Smooth muscle cell of the brain vasculature (primary cell): ENCODE results near the gene PTCD3.

Experiments used
- DNase-seq: peaks from one replicate; pipeline ENCODE4 v3.0.0-alpha.2; 2012; ENCODE audit warnings: low read depth, low spot score

PTCD3 gene

DNA sequence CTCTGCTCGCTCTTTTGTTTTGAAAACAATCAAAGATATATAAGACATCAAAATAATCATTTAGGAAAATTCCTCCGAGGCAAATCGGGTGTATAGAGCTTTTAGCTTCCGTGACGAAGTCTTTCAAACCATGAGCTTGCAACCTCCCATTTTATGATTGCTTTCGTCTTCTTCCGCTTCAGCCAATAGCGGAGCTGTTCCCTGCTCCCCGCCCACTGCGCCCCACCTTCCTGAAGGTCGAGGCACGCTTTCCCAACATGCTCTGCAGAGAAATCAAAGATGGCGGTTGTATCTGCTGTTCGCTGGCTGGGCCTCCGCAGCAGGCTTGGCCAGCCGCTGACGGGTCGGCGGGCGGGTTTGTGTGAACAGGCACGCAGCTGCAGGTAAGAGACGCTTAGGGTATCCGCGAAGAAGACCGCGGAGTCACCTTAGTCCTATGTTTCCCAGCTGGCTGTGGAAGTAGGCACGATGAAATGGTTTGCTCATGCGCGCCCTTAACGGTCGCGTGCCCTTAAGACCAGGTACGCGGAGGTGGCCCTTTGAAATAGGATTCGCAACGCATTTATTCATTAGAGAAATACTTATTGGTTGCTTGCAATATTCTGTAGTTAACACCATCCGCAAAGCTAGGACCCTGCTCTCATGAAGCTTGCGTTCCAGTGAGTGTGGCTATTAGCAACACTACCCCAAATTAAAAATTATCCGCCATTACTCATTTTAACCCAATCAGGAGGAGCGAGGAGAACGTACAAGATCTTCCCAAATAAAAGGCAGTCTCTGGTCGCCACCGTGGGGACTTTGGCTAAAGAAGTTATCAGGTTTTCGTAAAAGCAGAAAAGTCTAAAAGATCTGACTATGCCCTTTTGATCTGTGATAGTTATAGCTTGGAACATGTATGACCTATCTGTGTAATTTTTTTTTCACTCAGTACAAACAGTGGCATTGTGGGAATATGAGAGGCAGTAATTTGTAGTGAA, at the start of gene PTCD3:
PTCD3 (plus strand) TSS at position 267 of the 977 bp plus-strand sequence; CDS start at position 280, 13 bp downstream.
- peak; percentile 91 for DNase-seq

DNA sequence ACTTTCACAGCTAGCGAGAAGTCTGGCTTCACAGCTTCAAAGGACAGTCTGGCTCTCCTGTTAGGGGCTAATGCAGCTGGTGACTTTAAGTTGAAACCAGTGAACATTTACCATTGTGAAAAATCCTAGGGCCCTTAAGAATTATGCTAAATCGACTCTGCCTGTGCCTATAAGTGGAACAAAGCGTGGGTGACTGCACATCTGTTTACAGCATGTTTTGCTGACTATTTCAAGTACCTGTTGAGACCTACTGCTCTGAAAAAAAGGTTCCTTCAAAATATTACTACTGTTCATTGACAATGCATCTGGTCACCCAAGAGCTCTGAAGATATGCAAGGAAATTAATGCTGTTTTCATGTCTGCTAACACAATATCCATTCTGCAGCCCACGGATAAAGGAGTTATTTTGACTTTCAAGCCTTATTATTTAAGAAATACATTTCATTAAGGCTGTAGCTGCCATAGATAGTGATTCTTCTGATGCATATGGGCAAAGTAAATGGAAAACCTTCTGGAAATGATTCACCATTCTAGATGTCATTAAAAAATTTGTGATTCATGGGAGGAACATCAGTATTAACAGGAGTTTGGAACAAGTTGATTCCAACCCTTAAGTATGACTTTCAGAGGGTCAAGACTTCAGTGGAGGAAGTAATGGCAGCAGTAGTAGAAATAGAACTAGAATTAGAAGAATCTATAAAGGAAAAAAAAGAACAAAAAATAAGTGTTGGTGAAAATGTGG, 49.3 kb upstream of the PTCD3 start:
- DNase-seq, result no peak

DNA sequence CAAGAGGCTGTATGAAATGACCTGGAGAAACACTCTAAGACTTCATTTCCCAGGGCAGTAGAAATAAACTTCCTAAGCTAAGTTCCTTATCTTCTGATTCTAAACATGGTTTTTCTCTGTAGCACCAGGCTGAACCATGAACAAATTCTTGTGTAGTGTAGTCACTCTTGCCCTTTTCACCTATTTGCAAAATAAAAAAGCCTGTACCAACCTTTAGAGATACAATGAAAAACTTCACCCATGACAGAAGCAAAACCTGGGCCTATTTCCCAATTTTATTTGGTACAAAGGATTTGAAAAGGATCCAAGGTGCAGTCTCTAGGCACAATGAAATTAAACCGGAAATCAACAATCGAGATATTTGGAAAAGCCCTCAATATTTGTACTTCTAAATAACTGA, 44.0 kb upstream of the PTCD3 start:
- no peak for DNase-seq

DNA sequence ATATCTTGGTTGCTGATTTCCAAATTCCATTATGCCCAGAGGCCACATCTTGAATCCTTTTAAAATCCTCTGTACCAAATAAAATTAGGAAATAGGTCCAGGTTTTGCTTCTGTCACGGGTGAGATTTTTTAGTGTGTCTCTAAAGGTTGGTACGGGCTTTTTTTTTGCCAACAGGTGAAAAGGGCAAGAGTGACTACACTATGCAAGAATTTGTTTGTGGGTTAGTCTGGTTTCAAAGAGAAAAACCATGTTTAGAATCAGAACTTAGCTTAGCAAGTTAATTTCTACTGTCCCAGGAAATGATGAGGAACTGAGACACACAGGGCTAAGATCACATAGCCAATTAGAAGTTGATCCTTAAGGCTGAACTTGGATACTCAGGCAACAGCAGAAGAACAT, 42.0 kb upstream of the PTCD3 start:
- no peak for DNase-seq

DNA sequence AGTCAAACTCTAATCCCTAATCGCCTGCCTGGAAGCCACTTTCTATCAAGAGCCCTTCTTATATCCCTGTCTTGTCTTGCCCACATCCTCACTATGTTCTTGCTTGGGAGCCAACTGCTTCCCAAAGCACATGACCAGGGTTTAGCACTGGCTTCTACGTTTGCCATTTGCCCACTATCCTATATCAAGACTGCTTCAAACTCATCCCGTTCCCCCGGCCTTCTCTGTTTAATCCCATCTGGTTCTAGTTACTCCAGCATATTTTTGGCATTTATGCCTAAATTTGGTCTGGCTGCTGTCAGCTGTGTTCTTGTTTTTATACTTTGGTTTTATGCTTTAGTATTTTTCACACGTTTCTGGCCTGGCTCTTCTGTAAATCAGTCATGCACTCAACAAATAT, 40.5 kb upstream of the PTCD3 start:
- DNase-seq, result no peak

DNA sequence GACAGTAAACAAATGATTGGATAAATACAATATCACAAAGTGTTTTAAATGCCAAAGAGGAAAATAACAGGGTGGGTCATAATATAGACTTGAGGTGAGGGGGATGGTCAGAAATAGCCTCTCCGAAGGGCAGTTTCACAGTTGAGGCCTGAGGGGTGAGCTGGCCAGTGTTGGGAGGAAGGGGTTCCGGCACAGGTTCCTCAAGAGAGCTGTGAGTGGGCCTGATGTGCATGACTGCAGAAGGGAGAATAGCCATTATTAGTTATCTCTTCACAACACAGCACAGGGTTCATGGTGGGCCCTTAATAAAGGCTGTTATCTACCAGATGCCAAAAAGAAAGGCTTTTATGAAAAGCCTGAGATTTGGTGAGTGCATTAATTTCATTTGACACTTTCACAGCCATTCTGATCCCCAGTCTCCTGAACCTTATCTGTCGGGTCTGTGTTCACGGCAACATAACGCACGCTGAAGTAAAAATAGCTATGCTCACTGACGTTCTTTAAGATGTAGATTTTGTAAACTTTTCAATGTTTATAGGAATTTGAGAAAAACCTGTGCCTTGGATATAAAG, 39.9 kb upstream of the PTCD3 start:
- DNase-seq, result no peak

DNA sequence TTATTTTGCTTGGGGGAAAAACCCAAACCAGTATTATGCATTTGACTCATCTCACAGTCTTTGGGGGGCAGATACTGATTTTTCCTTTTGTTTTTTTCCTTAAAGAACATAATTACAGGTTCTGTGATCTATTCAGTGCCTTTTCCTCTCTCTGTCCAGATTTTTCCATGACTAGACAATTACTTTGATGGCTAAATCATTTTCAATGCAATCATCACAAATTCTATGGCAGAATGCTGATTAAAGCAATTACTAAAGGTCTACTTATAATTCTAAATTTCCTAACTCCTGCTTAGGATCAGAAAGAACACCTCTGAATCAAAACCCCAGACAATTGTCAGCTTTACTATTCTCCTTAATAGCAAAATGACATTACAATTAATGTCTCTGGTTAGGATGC, 39.1 kb upstream of the PTCD3 start:
- no peak for DNase-seq

DNA sequence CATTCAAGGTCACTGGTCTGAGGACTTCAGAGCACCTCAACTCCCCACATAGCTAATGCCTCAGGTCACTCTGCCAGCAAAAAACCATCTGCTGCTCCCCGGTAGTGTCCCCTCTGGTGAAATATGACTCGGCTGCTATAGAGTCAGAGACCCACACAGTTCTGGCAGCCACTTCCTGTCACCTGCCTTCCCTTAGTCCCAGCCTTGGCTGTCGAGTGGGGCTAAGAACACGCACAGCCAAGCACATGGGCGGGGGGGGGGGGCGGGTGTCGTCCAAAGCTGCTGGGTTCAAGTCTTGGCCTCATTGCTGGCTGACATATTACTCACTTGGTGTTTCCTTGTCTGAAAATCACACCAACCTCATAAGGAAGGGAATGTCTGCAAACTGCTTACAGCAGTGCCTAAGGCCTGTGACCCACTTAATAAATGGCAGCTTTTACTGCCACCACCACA, 37.9 kb upstream of the PTCD3 start:
- DNase-seq, result no peak

DNA sequence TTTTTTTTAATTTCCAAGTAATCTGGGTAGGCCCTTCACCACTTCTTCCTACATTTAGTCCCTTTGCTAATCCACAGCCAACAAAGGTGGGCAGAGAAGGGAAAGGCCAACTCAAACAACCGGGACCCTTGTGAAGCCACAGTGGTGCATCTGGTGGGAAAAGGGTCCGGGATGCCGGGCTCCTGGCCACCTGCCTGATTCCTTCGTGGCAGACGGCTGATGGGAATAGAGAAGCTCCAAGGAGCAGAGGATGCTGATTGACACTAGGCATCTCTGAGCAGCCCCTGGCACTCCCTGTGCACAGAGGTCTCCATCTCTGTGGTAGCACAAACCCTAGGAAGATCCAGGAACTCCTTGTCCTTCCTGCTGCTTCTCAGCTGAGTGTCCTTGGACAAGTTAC, 37.4 kb upstream of the PTCD3 start:
- no peak for DNase-seq

DNA sequence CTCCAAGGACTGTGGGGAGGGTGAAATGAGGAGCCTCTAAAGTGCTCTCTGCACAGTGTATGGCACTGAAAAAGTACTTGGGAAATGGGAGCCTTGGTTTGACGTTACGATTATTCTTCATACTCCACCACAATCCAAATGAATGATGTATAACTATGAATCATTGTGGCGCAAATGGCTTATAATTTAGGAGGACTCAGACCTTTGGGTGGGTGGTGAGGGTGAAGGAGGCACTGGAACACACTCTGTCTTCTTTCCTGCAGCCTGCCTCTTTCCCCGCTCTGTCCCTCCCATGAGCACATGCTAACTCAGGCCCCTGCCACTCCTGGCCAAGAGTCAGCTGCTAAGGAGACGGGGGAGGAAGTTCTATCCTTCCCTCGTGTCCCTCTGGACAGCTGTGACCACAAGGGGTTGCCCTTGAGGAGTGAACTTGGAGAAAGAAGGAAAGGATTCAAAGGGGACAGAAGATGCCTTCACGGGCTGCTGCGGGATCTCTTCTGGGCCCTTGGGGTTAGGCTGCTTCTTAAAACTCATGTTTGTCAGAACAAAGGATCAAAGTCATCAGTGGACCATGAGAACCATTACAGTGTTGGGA, 36.8 kb upstream of the PTCD3 start:
- no peak for DNase-seq

DNA sequence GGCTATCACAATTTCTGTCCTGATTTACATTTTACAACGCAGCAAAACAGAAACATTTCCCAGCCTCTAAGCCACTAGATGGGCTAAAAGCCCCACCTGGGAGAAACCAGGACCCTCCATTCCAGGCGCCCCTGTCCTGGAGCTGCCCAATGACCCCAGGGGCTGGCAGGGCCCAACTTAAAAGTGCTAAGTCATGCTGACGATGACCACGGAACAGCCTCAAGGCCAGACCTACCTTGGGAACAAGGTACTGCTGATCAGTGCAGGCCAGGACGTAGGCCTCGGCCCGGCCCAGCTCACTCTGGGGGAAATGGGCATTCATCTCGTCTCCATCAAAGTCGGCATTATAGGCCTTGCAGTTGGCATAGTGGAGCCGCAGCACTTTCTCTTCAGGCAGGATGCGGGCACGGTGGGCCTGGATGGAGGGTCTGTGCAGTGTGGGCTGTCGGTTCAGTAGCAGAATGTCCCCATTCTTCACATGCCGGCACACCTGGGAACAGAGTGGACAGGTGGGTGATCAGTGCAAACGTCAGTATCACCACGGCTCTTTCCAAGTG, 36.2 kb upstream of the PTCD3 start:
- DNase-seq, result no peak

DNA sequence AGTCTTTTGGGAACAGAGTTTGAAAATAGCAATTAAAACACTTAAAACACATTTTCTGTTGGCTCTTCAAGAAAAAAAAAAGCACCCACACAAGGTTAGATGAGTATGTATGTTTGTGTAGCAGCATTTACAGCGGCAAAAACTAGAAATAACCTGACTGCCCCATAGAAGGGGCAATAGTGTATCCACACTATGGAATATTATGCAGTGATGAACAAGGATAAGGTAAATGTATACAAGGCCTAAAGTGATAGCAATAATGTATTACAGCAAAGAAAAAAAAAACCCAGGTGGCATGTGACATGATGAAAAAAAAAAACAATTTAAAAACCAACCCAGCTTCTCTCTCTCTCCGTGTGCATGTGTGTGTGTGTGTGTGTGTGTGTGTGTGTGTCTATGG, 35.2 kb upstream of the PTCD3 start:
- DNase-seq, result no peak

DNA sequence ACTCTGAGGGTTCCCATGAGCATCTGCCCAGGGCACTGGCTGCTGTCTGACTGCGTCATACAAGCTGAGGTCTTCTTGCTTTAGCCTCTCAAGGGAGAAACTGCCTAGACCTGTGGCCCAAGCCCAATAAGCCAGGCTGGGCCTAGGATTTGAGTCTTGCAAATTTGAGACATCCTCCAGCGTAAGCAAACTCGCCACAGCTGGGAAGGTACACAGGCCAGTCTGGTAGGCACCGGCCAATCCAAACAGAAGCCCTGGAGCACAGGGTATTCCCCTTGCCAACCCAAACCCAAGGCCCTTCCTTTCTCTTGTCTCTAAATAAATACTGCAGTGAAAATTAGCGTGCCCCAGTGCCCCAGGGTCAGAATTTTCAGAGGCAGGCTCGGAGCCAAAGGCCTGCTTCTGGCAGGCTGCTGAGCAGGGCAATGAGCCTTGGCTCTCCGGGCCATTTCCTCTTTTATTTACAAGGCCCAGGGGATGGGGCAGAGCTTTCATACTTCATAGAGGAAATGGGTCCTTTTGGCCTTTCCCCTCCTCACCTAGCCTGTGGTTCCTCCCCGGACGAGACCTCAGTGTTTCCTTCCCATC, 33.7 kb upstream of the PTCD3 start:
- peak; percentile 84 for DNase-seq

DNA sequence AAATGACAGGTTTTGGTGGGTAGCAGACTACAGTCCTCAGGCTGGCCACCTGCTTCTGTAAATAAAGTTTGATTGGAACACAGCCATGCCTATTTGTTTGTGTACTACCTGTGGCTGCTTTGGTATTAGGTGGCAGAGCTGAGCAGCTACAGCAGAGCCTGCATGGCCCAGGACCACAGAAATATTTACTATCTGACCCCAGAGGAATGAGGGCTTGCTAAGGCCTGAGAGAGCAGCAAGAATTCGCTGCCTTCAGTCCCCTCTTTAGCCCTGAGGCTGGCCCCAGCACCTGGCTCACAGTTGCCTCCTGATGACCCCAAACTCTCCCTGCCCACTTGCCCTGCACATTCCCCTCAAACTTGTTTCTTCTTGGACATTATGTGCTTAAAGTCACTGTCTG, 32.8 kb upstream of the PTCD3 start:
- DNase-seq, result no peak

DNA sequence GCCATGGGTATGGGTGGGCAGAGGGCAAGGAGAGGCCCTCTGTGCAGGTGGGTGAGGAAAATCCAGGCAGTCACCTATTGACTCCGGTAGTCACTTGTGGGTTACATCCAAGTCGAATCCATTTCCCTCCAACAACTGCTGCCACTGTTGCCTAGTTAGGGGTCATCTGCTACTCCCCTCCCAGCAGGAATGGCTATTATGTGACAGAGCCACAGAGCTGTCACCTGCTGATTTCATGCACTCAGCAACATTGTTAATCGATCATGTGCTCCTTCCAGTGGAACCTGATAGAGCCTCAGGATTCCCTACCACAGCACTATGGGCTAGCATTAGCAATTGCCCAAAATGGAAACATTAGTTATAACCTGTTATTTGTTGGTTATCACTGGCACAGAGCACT, 31.8 kb upstream of the PTCD3 start:
- no peak for DNase-seq

DNA sequence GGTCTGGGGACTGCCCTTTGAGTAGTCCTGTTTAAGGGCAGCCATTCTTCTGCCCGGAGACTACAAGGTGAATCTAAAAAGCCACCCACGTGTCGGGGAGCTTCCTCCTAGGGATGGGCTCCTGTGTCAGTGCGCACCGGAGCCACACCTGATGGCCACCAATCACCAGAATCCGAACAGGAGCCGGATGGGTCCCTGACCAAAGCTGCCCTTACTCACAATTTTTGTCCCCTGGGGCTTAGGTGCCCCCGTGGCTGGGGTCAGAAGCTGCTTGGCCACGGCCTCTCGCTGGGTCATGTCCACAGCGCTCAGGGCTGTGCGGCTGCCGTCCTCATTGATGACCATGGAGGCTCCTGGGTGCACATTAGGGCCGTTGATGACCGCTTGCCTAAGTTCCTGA, 31.2 kb upstream of the PTCD3 start:
- DNase-seq, result no peak

DNA sequence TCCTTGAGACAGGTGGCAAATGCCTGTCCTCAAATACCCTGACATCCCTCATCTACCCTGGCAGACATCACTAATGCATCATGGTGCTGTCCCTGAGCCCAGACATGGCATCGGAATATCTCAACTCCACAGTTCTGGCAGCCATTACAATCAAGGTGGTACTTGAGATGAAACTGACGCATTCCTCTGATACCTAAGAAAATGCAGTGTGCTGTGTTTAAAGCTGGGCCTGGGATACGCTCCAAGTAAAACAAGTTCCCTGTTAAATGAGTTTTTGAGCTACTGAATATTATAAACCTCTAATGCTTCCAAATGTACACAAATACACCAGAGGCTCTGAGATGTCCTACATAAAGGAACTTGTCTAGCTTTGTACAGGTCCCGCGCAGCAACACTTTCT, 30.1 kb upstream of the PTCD3 start:
- no peak for DNase-seq

DNA sequence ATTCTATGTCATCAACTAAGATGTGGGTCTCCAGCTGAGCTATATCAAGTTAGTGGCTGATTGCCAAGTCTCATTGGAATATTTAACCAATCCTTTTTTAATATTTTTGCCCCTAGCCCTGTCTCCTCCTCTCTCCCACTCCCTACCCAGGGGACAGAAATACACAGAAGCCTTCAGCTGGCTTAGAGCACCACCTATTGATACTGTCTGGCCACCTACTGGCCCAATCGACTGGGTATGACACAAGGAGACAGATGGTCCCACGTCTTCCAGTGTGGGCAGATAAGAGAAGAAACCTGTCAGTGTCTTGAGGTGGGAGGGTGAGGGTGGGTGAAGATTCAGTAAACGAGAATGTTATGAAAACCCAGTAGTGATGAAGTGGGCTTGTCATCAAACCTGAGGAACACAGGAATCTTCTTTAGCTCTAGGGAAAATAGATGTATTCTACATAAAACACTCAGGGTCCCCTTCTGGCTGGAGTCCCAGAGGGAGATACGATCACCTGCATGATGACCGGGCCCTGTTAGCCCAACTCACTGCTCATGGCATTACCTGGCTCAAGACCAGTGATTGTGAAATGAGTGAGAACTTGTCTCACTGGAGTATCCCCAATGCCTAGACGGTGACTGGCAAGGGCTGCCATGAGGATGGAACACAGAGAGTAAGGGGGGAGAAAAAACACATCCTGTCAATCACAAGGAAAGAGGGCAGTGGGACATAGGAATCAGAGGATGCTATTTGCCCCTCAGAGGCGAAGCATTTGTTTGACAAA, 27.1 kb upstream of the PTCD3 start:
- DNase-seq, result no peak

DNA sequence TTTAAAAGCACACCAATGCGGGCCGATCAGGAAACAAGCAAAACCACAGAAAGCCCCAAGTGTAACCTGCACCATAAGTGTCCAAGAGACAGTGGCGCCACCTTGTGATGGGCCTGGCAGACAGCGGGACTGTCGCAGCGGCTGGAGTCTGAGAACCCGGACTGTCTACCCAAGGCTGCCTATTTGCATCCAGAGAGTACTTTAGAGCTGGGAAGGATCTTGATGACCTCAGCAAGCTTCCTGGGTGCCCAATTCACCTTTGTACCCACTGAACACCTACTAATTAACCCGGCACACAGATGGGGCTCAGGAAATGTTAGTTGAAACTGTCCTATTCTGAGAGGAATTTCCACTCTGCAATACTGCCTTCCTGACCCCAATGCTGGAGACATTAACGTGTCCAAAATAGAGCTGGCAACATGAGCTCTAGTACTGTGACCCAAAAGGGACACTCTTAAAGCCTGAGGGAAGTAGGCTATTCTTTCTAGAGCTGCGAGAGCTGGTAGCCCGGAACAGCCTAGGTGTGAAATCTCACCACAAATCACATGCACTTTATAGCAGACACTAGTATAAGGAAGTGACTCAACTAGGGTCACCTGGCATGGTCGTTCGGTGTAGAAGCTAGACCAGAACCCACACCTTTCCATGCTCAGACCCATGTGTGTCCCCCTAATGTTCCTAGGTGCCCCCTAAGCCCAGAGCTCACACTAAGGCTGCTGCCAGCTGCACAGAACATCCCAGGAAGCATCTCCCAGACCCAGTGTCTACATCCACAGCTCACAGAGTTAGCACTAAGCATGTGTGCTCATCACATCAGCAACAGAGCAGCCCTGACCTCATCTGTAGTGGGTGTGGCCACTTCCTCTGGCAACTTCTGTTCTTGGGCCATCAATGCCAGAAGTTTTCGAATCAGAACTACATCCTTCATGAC, 25.8 kb upstream of the PTCD3 start:
- no peak for DNase-seq
